ENCODE results near the gene KLRC4.
A peak's percentile ranks its signal among the peaks of the same experiment; 100 is the strongest.
"Not testable (repeated sequence)": the region's sequence is repeated elsewhere in the genome, so short reads cannot be mapped to it uniquely, and the experiment has no call there.

KLRC4 gene

GRCh38 chr12:10409392-10409791 lies at the start of gene KLRC4:
Gene KLRC4 (minus strand): TSS chr12:10409757. CDS start chr12:10409575, 182 bp downstream.
- no peak for DNase-seq

GRCh38 chr12:10457760-10458159 lies 48.2 kb upstream of the KLRC4 start:
- no peak for DNase-seq

GRCh38 chr12:10456856-10457255 lies 47.3 kb upstream of the KLRC4 start:
- DNase-seq = no peak

GRCh38 chr12:10455766-10456165 lies 46.2 kb upstream of the KLRC4 start:
- DNase-seq = no peak

GRCh38 chr12:10454531-10454930 lies 45.0 kb upstream of the KLRC4 start:
- no peak for DNase-seq

GRCh38 chr12:10453156-10453555 lies 43.6 kb upstream of the KLRC4 start, which contains the start of gene KLRC1:
Gene KLRC1 (minus strand): TSS chr12:10453377. CDS start chr12:10451156, 2,221 bp downstream.
- DNase-seq = no peak

- no peak for DNase-seq
Observed at GRCh38 chr12:10448236-10448635, 38.7 kb upstream of the KLRC4 start.

- DNase-seq = not testable (repeated sequence)
Observed at GRCh38 chr12:10446052-10446451, 36.5 kb upstream of the KLRC4 start.

GRCh38 chr12:10441144-10441543 lies 31.6 kb upstream of the KLRC4 start:
- not testable (repeated sequence) for DNase-seq

GRCh38 chr12:10439608-10440274 lies 30.2 kb upstream of the KLRC4 start:
- DNase-seq = not testable (repeated sequence)

- not testable (repeated sequence) for DNase-seq
Observed at GRCh38 chr12:10437601-10438000, 28.0 kb upstream of the KLRC4 start.

GRCh38 chr12:10435816-10436215 lies 26.3 kb upstream of the KLRC4 start, which contains the start of gene KLRC2:
Gene KLRC2 (minus strand): TSS chr12:10436010. CDS start chr12:10435986, 24 bp downstream.
- DNase-seq = peak; percentile 0

- DNase-seq = not testable (repeated sequence)
Observed at GRCh38 chr12:10430623-10431022, 21.1 kb upstream of the KLRC4 start.

- DNase-seq = not testable (repeated sequence)
Observed at GRCh38 chr12:10425938-10426337, 16.4 kb upstream of the KLRC4 start.

GRCh38 chr12:10424260-10424899 lies 14.8 kb upstream of the KLRC4 start:
- not testable (repeated sequence) for DNase-seq

- DNase-seq = not testable (repeated sequence)
Observed at GRCh38 chr12:10422159-10422558, 12.6 kb upstream of the KLRC4 start.

GRCh38 chr12:10420334-10420733 lies 10.8 kb upstream of the KLRC4 start, which contains the start of gene KLRC3:
Gene KLRC3 (minus strand): TSS chr12:10420595. CDS start chr12:10420550, 45 bp downstream.
- not testable (repeated sequence) for DNase-seq

- DNase-seq = no peak
Observed at GRCh38 chr12:10408842-10409241, 715 bp downstream of the KLRC4 start.

GRCh38 chr12:10406725-10407124 lies 2.8 kb downstream of the KLRC4 start:
- no peak for DNase-seq

GRCh38 chr12:10405294-10405693 lies 4.3 kb downstream of the KLRC4 start:
- no peak for DNase-seq

GRCh38 chr12:10404798-10405197 lies 4.8 kb downstream of the KLRC4 start:
- DNase-seq = no peak

- DNase-seq = no peak
Observed at GRCh38 chr12:10400829-10401228, 8.7 kb downstream of the KLRC4 start.

- DNase-seq = no peak
Observed at GRCh38 chr12:10398168-10398567, 11.4 kb downstream of the KLRC4 start.

- DNase-seq = no peak
Observed at GRCh38 chr12:10397296-10397695, 12.3 kb downstream of the KLRC4 start.
